K562 (cell line): ENCODE results near the gene CCDC158. TPM values are rescaled to one million over a fixed set of nuclear protein-coding genes. Genes with fewer than 3 reads are reported as not detected.

Source experiments
- BRD4 ChIP-seq: fragments of 200-600 bp; sonication (generic); IDR thresholded peaks from 2 replicates; pipeline ENCODE4 v1.6.1; 2017; ENCODE audit warnings: inconsistent platforms
- CCAR2 ChIP-seq: fragments of 200-400 bp; formaldehyde crosslinking; IDR thresholded peaks from 2 replicates; pipeline ENCODE4 v1.6.1; 2017; ENCODE audit warnings: mild to moderate bottlenecking, low read depth, low read length
- CREM ChIP-seq: IDR thresholded peaks from 2 replicates; pipeline ENCODE4 v1.6.1; 2014; ENCODE audit warnings: antibody characterized with exemption, low read depth
- EZH2 ChIP-seq: IDR thresholded peaks from 2 replicates; pipeline ENCODE4 v1.6.1; 2012; ENCODE audit warnings: low read depth, mild to moderate bottlenecking, inconsistent platforms, low read length, borderline replicate concordance
- GTF3C2 ChIP-seq: IDR thresholded peaks from 3 replicates; pipeline ENCODE4 v1.6.1; 2011; ENCODE audit warnings: borderline replicate concordance, mild to moderate bottlenecking, moderate library complexity; ENCODE audit not compliant: insufficient read length; ENCODE audit errors: extremely low read depth
- MEIS2 ChIP-seq: fragments of 450-650 bp; IDR thresholded peaks from 2 replicates; pipeline ENCODE4 v1.6.1; 2014; ENCODE audit warnings: mild to moderate bottlenecking; ENCODE audit not compliant: partially characterized antibody
- MLLT1 ChIP-seq, 2 experiments: fragments of 450-650 bp; IDR thresholded peaks; 2 replicates each; pipeline ENCODE4 v1.6.1; 2016
- NCOA2 ChIP-seq, 2 experiments: fragments of 450-650 bp; IDR thresholded peaks; 2 replicates each; pipeline ENCODE4 v1.6.1; 2018; ENCODE audit warnings: mild to moderate bottlenecking in 2 of 2, moderate library complexity in 1 of 2; ENCODE audit not compliant: partially characterized antibody in 2 of 2
- NR3C1 ChIP-seq: sonication (generic); formaldehyde crosslinking; IDR thresholded peaks from 2 replicates; pipeline ENCODE4 v1.8.1; 2022; ENCODE audit warnings: missing genetic modification reagents
- PBX2 ChIP-seq, 2 experiments: IDR thresholded peaks in 1 of 2; conservative IDR thresholded peaks in 1 of 2; 2 replicates each; pipeline ENCODE4 v1.6.1; 2016; ENCODE audit warnings: low read depth in 2 of 2, mild to moderate bottlenecking in 1 of 2, missing compliant biosample characterization in 1 of 2, missing genetic modification characterization in 1 of 2, moderate library complexity in 1 of 2
- RCOR1 ChIP-seq, 2 experiments: IDR thresholded peaks; 2 replicates each; pipeline ENCODE4 v1.6.1; 2012; ENCODE audit warnings: low read depth in 2 of 2, low read length in 2 of 2, borderline replicate concordance in 1 of 2, improper control_type of control experiment in 1 of 2
- SMARCC2 ChIP-seq: fragments of 450-650 bp; IDR thresholded peaks from 2 replicates; pipeline ENCODE4 v1.6.1; 2017; ENCODE audit warnings: antibody characterized with exemption, moderate library complexity, mild to moderate bottlenecking, low read depth
- TARDBP ChIP-seq: fragments of 450-650 bp; IDR thresholded peaks from 2 replicates; pipeline ENCODE4 v1.6.1; 2016
- TBL1XR1 ChIP-seq, 2 experiments: IDR thresholded peaks; 2 replicates each; pipeline ENCODE4 v1.6.1; 2012; ENCODE audit warnings: improper control_type of control experiment in 2 of 2, low read length in 2 of 2, mild to moderate bottlenecking in 1 of 2
- TEAD2 ChIP-seq: fragments of 450-650 bp; IDR thresholded peaks from 2 replicates; pipeline ENCODE4 v1.6.1; 2016; ENCODE audit warnings: missing genetic modification characterization, control low read depth, missing compliant biosample characterization
- ZNF436 ChIP-seq: fragments of 250-450, 450-650 bp; sonication (Bioruptor Pico); formaldehyde crosslinking; IDR thresholded peaks from 2 replicates; pipeline ENCODE4 v1.7.0; 2020; ENCODE audit warnings: mild to moderate bottlenecking
- ZNF699 ChIP-seq: fragments of 250-450 bp; sonication (Bioruptor Pico); IDR thresholded peaks from 2 replicates; pipeline ENCODE4 v1.8.0; 2021; ENCODE audit warnings: mild to moderate bottlenecking, moderate library complexity; ENCODE audit not compliant: insufficient replicate concordance
- polyA plus RNA-seq, 8 experiments: library from polyadenylated mRNA; depleted of rRNA in 4 of 8; stranded (reverse) in 5 of 8; unstranded in 3 of 8; fragments of >200 nt; fragmentation: Nextera tagmentation in 2 of 8; fragmentation: Illumina TruSeq in 1 of 8; extraction: Ambion mirVana in 2 of 8; extraction: Trizol in 1 of 8; gene quantifications; 2 replicates each; pipeline versions ENCODE4 v1.2.1 to v1.2.3, GENCODE V29; 2011 to 2014; ENCODE audit warnings: inconsistent platforms in 1 of 8, missing spikeins in 1 of 8
- total RNA-seq, 7 experiments: library from RNA; depleted of rRNA in 6 of 7; stranded (reverse); fragments of >200 nt in 6 of 7; fragmentation: Illumina TruSeq in 2 of 7; extraction: Trizol in 2 of 7; gene quantifications; 2 replicates each; pipeline versions ENCODE4 v1.2.1 to v1.2.3, GENCODE V29; 2011 to 2021; ENCODE audit warnings: low replicate concordance in 1 of 7

The CCDC158 gene
- total and polyA plus RNA-seq, 9 of the 15 experiments (the other 6 are each of a cell fraction or from before 2014, with no cell fraction given), result not detected

GRCh38 chr4:76341063-76341462, 79.9 kb downstream of the CCDC158 start (continued):
- no peak for TF ChIP-seq PBX2 (CRISPR knock-in tag; IDR thresholded peaks at IDR 0.05; ENCODE audit: low read depth)
- peak; percentile 65 for TF ChIP-seq PBX2 (tag; conservative IDR thresholded peaks at IDR 0.05; ENCODE audit: low read depth)
- no peak for TF ChIP-seq TEAD2 (tag)
- no peak for TF ChIP-seq ZNF436 (CRISPR knock-in tag)
- TF ChIP-seq MLLT1 (IDR thresholded peaks at IDR 0.05), result no peak
- TF ChIP-seq CCAR2, result no peak
- TF ChIP-seq CREM, result no peak
- TF ChIP-seq RCOR1 (IDR thresholded peaks at IDR 0.05; ENCODE audit: borderline replicate concordance in 1 of 2, low read depth in 2 of 2, low read length in 2 of 2), result peak in 1 of 2 experiments; percentile 51; a peak in 1 of 4 replicates
- no peak for TF ChIP-seq GTF3C2
- TF ChIP-seq TBL1XR1 (IDR thresholded peaks at IDR 0.05; ENCODE audit: low read length in 2 of 2), result peak in 1 of 2 experiments; percentile 51; a peak in 1 of 4 replicates
- TF ChIP-seq SMARCC2, result peak; percentile 87
- no peak for TF ChIP-seq ZNF699 (CRISPR knock-in tag)
- TF ChIP-seq EZH2, result no peak
- TF ChIP-seq NR3C1 (CRISPR knock-in tag), result no peak
- no peak for TF ChIP-seq NCOA2 (IDR thresholded peaks at IDR 0.05; ENCODE audit: partially characterized antibody in 2 of 2)
- no peak for TF ChIP-seq BRD4
- TF ChIP-seq MEIS2, result peak; percentile 82
- no peak for TF ChIP-seq TARDBP
